H1 (cell line): ENCODE data around the gene MUC2. TPM values are rescaled to one million over a fixed set of nuclear protein-coding genes. Genes with fewer than 3 reads are reported as not detected.

ENCODE experiments used
- CTCF ChIP-seq, 3 experiments: IDR thresholded peaks; 1 replicate in 2 of 3; 2 replicates in 1 of 3; pipeline versions ENCODE4 v1.5.1 to v1.6.1; 2011; ENCODE audit warnings: low read length in 3 of 3, mild to moderate bottlenecking in 3 of 3, inconsistent platforms in 2 of 3, low read depth in 1 of 3, moderate library complexity in 1 of 3; ENCODE audit not compliant: insufficient read depth in 1 of 3; ENCODE audit errors: control extremely low read depth in 1 of 3
- E2F6 ChIP-seq: IDR thresholded peaks from 2 replicates; pipeline ENCODE4 v1.6.1; 2012; ENCODE audit warnings: inconsistent platforms
- MAFK ChIP-seq: IDR thresholded peaks from 2 replicates; pipeline ENCODE4 v1.6.1; 2012; ENCODE audit warnings: low read depth, mild to moderate bottlenecking, improper control_type of control experiment, low read length
- RFX5 ChIP-seq: IDR thresholded peaks from 2 replicates; pipeline ENCODE4 v1.6.1; 2011; ENCODE audit warnings: low read depth, low read length, improper control_type of control experiment, borderline replicate concordance
- RNF2 ChIP-seq: fragments of 200-900, 300-1000 bp; sonication (generic); IDR thresholded peaks from 2 replicates; pipeline ENCODE4 v1.7.1; 2016; ENCODE audit warnings: borderline replicate concordance, low read depth, mild to moderate bottlenecking, antibody characterized with exemption, low read length; ENCODE audit not compliant: poor library complexity, severe bottlenecking; ENCODE audit errors: missing control alignments
- SP1 ChIP-seq: IDR thresholded peaks from 2 replicates; pipeline ENCODE4 v1.6.1; 2011; ENCODE audit warnings: low read depth, low read length
- polyA plus RNA-seq, 7 experiments: library from polyadenylated mRNA; depleted of rRNA in 3 of 7; stranded (reverse) in 5 of 7; unstranded in 2 of 7; fragments of >200 nt in 5 of 7; fragments of 200-250 nt in 2 of 7; gene quantifications; 1 replicate in 5 of 7; 2 replicates in 1 of 7; 4 replicates in 1 of 7; pipeline versions ENCODE4 v1.2.1 to v1.2.3, GENCODE V29; 2011 to 2013; ENCODE audit warnings: missing spikeins in 2 of 7, mixed read lengths in 2 of 7
- total RNA-seq: library from RNA; stranded (reverse); fragmentation: NEBNext Ultra II Directional; extraction: Animal tissue kit (Norgen Biotek cat#: 25700); gene quantifications from 2 replicates; pipeline ENCODE4 v1.2.1, GENCODE V29; 2021

MUC2 gene
- total and polyA plus RNA-seq, 2 of the 8 experiments (the other 6 are each of a cell fraction or from before 2014, with no cell fraction given), result not detected

GRCh38 chr11:1100417-1101245, 26.0 kb downstream of the MUC2 start (continued):
- TF ChIP-seq CTCF (IDR thresholded peaks at IDR 0.05; ENCODE audit: control extremely low read depth in 1 of 3, insufficient read depth in 1 of 3, low read depth in 1 of 3, low read length in 3 of 3) (no peak), E2F6 (no peak), RFX5 (no peak), RNF2 (no peak), SP1 (no peak), MAFK (no peak)
